Tibial nerve (tissue), 3 donors: ENCODE measurements around the gene MDN1.

Source experiments
- CTCF ChIP-seq, 5 experiments: fragments of 200-600 bp in 3 of 5; fragments of 450-650 bp in 2 of 5; sonication (generic) in 3 of 5; IDR thresholded peaks; one replicate each; pipeline ENCODE4 v1.5.1; 2016 to 2019; ENCODE audit warnings: antibody characterized with exemption in 5 of 5, mild to moderate bottlenecking in 3 of 5, moderate library complexity in 2 of 5
- POLR2A ChIP-seq, 2 donors: fragments of 450-650 bp; IDR thresholded peaks; one replicate each; pipeline ENCODE4 v1.6.1; 2017; ENCODE audit warnings: antibody characterized with exemption in 2 of 2, mild to moderate bottlenecking in 2 of 2, moderate library complexity in 2 of 2

GRCh38 chr6:89681983-89682564, 137.5 kb downstream of the MDN1 start:
- TF ChIP-seq CTCF (IDR thresholded peaks at IDR 0.05) (no peak), POLR2A (IDR thresholded peaks at IDR 0.05) (no peak)
